Measurements from ENCODE around the gene OVCH2.

DNA sequence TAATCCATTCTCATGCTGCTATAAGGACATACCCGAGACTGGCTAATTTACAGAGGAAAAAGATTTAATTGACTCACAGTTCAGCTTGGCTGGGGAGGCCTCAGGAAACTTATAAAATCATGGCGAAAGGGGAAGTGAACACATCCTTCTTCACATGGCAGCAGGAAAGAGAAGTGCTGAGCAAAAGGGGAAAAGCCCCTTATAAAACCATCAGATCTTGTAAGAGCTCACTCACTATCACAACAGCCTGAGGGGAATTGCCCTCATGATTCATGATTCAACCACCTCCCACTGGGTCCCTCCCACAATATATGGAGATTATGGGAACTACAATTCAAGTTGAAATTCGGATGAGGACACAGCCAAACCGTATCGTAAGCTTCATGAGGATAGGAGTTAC lies 29.2 kb downstream of the OVCH2 start:
- TF ChIP-seq, protein P1, sequence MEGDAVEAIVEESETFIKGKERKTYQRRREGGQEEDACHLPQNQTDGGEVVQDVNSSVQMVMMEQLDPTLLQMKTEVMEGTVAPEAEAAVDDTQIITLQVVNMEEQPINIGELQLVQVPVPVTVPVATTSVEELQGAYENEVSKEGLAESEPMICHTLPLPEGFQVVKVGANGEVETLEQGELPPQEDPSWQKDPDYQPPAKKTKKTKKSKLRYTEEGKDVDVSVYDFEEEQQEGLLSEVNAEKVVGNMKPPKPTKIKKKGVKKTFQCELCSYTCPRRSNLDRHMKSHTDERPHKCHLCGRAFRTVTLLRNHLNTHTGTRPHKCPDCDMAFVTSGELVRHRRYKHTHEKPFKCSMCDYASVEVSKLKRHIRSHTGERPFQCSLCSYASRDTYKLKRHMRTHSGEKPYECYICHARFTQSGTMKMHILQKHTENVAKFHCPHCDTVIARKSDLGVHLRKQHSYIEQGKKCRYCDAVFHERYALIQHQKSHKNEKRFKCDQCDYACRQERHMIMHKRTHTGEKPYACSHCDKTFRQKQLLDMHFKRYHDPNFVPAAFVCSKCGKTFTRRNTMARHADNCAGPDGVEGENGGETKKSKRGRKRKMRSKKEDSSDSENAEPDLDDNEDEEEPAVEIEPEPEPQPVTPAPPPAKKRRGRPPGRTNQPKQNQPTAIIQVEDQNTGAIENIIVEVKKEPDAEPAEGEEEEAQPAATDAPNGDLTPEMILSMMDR (IDR thresholded peaks at IDR 0.05), result no peak
- TF ChIP-seq ZFX (IDR thresholded peaks at IDR 0.05; ENCODE audit: borderline replicate concordance), result no peak

Measured in 22Rv1 (cell line).